Colonic mucosa (tissue), 4 donors: ENCODE results near the gene HECTD1. TPM values are rescaled to one million over a fixed set of nuclear protein-coding genes. Genes with fewer than 3 reads are reported as not detected.
"Not testable (repeated sequence)": the region's sequence is repeated elsewhere in the genome, so short reads cannot be mapped to it uniquely, and the experiment has no call there.

ENCODE experiments used
- DNase-seq: peaks from one replicate; pipeline ENCODE4 v3.0.0-alpha.2; 2020
- H3K27ac ChIP-seq: fragments of 200-600 bp; one replicate; pipeline ENCODE4 v1.8.0; 2021
- H3K27me3 ChIP-seq: fragments of 200-600 bp; one replicate; pipeline ENCODE4 v1.8.0; 2021
- H3K36me3 ChIP-seq: fragments of 200-600 bp; one replicate; pipeline ENCODE4 v1.8.0; 2021
- H3K4me1 ChIP-seq: fragments of 200-600 bp; one replicate; pipeline ENCODE4 v1.8.0; 2021; ENCODE audit warnings: mild to moderate bottlenecking
- H3K4me3 ChIP-seq: fragments of 200-600 bp; one replicate; pipeline ENCODE4 v1.8.0; 2021
- H3K9ac ChIP-seq, 2 donors: one replicate each; pipeline ENCODE4 v1.7.0; 2013; ENCODE audit warnings: control low read depth in 2 of 2, low read depth in 2 of 2, low read length in 2 of 2
- H3K9me3 ChIP-seq: fragments of 200-600 bp; one replicate; pipeline ENCODE4 v1.8.0; 2021
- CTCF ChIP-seq: fragments of 200-600 bp; IDR thresholded peaks from one replicate; pipeline ENCODE4 v1.8.0; 2022; ENCODE audit warnings: antibody characterized with exemption, mild to moderate bottlenecking
- intact Hi-C: fragments of 100-400 bp; cut with DNase I; formaldehyde crosslinking; loops from one replicate; pipeline ENCODE4 v1.14.1; 2022
- total RNA-seq, 2 donors: library from RNA; stranded (reverse); fragmentation: NEBNext Ultra II Directional in 1 of 2; extraction: Animal tissue kit (Norgen Biotek cat#: 25700) in 1 of 2; gene quantifications; one replicate each; pipeline ENCODE4 v1.2.1, GENCODE V29; 2021
- donor health status: healthy.
- donor health status: DM: no; HTN: no; CAD: no.
- donor health status: DM: no; HTN: no; CAD: no.

Gene HECTD1
- total RNA-seq, 2 donors from 2014 or later = 113 to 148 TPM

- Histone ChIP-seq H3K9me3 (no peaks in the 10 kb centered on the region), H3K9ac (no peak overlapping the region), H3K27ac (no peak overlapping the region), H3K4me3 (no peak overlapping the region), H3K27me3 (no peaks in the 10 kb centered on the region), H3K4me1 (no peaks in the 10 kb centered on the region), H3K36me3 (no peaks in the 10 kb centered on the region)
- TF ChIP-seq CTCF = no peak
- intact Hi-C loops = no loop called here
- no peak for DNase-seq
Observed at GRCh38 chr14:31096255-31096654, 111.3 kb downstream of the HECTD1 start.

DNA sequence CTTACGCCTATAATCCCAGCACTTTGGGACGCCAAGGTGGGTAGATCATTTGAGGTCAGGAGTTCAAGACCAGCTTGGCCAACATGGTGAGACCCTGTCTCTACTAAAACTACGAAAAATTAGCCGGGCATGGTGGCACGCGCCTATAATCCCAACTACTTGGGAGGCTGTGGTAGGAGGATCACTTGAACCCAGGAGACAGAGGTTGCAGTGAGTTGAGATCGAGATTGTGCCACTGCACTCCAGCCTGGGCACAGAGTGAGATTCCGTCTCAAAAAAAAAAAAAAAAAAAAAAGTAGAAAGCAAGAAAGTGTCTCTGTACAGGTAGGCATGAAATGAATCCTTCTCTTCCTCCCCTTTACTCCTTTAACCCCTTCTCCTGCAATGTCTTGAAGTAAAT, 111.8 kb downstream of the HECTD1 start:
- H3K9ac ChIP-seq, DNase-seq, H3K4me3 ChIP-seq, intact Hi-C loops, H3K27me3 ChIP-seq, H3K36me3 ChIP-seq, H3K9me3 ChIP-seq, H3K27ac ChIP-seq, H3K4me1 ChIP-seq: not testable (repeated sequence)

DNA sequence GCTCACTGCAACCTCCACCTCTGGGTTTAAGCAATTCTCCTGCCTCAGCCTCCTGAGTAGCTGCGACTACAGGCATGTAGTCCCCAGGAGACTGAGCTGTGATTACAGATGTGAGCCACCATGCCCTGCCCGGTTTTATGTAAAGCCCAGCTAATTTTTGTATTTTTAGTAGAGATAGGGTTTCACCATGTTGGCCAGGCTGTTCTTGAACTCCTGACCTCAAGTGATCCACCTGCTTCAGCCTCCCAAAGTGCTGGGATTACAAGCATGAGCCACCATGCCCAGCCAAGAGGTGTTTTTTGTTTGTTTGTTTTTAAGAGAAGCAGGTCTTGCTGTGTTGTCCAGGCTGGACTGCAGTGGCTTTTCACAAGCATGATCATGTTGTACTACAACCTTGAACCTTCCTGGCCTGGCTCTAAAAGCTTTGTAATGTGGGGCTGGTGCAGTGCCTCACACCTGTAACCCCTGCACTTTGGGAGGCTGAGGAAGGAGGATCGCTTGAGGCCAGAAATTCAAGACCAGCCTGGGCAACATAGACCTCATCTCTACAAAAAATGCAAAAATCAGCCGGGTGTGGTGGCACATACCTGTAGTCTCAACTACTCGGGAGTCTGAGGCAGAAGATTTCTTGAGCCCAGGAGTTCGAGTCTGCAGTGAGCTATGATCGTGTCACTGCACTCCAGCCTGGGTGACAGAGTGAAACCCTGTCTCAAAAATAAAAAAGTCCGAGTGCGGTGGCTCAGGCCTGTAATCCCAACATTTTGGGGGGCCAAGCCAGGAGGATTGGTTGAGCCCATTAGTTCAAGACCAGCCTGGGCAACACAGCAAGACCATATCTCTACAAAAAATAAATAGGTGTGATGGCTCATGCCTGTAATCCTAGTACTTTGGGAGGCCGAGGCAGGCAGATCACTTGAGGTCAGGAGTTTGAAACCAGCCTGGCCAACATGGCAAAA, 113.4 kb downstream of the HECTD1 start:
- H3K27ac ChIP-seq, H3K4me3 ChIP-seq, H3K4me1 ChIP-seq, H3K36me3 ChIP-seq, H3K27me3 ChIP-seq, DNase-seq, intact Hi-C loops, H3K9ac ChIP-seq, H3K9me3 ChIP-seq: not testable (repeated sequence)

GRCh38 chr14:31092160-31092708, 115.4 kb downstream of the HECTD1 start:
- TF ChIP-seq CTCF = no peak

DNA sequence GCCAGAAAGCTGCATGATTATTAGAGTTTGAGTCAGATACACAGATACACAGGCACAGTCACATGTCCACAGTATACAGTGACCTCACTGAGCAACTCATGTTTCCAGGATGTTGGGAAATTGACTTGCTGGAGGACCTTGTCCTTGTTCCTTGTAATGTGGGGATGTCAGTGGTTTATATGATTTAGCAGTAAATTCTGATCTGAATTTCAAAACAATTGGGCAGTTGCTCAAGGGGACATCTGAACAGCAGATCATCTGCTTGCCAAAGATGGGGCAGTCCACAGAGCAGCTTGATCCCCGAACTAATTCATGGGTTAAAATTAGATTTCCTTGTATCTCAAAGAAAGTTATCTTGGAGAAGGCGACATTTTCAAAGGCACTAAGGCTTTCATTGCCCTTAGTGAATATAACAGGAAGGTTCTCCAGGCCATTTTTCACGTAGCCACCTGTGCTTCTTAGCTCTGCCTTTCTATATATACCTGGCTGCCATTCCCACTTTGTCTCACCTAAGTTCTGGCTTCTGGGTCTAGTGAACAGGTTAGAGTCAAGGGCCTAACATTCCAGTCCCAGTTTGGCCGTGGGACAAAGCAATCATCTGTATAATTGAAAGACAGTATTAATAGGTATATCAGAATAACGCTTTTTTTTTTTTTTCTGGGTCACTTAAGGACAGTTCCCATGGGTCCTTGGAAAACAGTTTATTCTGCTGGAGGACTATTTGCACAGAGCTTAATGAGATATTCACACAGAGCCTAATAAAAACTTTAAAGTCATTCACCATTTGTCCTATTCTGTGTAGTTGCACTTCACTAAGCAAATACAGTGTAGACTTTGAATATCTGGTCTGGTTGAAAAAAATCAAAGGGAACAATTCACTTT, 116.5 kb downstream of the HECTD1 start:
- H3K27me3 ChIP-seq = no peaks in the 10 kb centered on the region
- H3K36me3 ChIP-seq = no peaks in the 10 kb centered on the region
- no peak overlapping the region for H3K4me3 ChIP-seq
- peak overlapping the region; percentile 36 for H3K27ac ChIP-seq
- peak overlapping the region in 1 of 2 donors; percentile 40 for H3K9ac ChIP-seq
- DNase-seq = peak; percentile 52
- H3K9me3 ChIP-seq = no peaks in the 10 kb centered on the region
- no peak for TF ChIP-seq CTCF
- intact Hi-C loops = no loop called here
- H3K4me1 ChIP-seq = peaks cover 3% of the 10 kb centered on the region

More at GRCh38 chr14:31092160-31092708, 115.4 kb downstream of the HECTD1 start:
- intact Hi-C loops = no loop called here
- H3K9ac ChIP-seq = no peak overlapping the region
- H3K4me3 ChIP-seq = no peak overlapping the region
- no peaks in the 10 kb centered on the region for H3K27me3 ChIP-seq
- no peaks in the 10 kb centered on the region for H3K36me3 ChIP-seq
- DNase-seq = no peak
- peaks cover 3% of the 10 kb centered on the region for H3K4me1 ChIP-seq
- H3K27ac ChIP-seq = no peak overlapping the region
- no peaks in the 10 kb centered on the region for H3K9me3 ChIP-seq

GRCh38 chr14:31086466-31086865, 121.1 kb downstream of the HECTD1 start:
- H3K36me3 ChIP-seq, H3K4me1 ChIP-seq, intact Hi-C loops, H3K9me3 ChIP-seq, H3K27ac ChIP-seq, H3K4me3 ChIP-seq, H3K27me3 ChIP-seq, H3K9ac ChIP-seq: not testable (repeated sequence)
- peak; percentile 44 for DNase-seq
